ENCODE results near the gene TRIM5.

GRCh38 chr11:5701055-5701577 lies 16.2 kb upstream of the TRIM5 start:
- no peak for TF ChIP-seq POLR2A (IDR thresholded peaks at IDR 0.05)
- TF ChIP-seq, protein P1, sequence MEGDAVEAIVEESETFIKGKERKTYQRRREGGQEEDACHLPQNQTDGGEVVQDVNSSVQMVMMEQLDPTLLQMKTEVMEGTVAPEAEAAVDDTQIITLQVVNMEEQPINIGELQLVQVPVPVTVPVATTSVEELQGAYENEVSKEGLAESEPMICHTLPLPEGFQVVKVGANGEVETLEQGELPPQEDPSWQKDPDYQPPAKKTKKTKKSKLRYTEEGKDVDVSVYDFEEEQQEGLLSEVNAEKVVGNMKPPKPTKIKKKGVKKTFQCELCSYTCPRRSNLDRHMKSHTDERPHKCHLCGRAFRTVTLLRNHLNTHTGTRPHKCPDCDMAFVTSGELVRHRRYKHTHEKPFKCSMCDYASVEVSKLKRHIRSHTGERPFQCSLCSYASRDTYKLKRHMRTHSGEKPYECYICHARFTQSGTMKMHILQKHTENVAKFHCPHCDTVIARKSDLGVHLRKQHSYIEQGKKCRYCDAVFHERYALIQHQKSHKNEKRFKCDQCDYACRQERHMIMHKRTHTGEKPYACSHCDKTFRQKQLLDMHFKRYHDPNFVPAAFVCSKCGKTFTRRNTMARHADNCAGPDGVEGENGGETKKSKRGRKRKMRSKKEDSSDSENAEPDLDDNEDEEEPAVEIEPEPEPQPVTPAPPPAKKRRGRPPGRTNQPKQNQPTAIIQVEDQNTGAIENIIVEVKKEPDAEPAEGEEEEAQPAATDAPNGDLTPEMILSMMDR (IDR thresholded peaks at IDR 0.05): no peak

All from adrenal gland (tissue), 5 donors.